Choroid plexus epithelial cell (primary cell): ENCODE measurements around the gene CALD1.

Source experiments
- DNase-seq: peaks from one replicate; pipeline ENCODE4 v3.0.0-alpha.2; 2010; ENCODE audit warnings: low read depth
- H3K4me3 ChIP-seq: 2 replicates; pipeline ENCODE4 v1.5.1; 2011; ENCODE audit warnings: low read depth, mild to moderate bottlenecking, control low read depth, low read length, moderate library complexity
- TF ChIP-seq, protein P1 (sequence below): conservative IDR thresholded peaks from 2 replicates; pipeline ENCODE4 v1.5.1; 2011; ENCODE audit warnings: low read depth, mild to moderate bottlenecking, control low read depth, inconsistent platforms, low read length, moderate library complexity

Gene CALD1

DNA sequence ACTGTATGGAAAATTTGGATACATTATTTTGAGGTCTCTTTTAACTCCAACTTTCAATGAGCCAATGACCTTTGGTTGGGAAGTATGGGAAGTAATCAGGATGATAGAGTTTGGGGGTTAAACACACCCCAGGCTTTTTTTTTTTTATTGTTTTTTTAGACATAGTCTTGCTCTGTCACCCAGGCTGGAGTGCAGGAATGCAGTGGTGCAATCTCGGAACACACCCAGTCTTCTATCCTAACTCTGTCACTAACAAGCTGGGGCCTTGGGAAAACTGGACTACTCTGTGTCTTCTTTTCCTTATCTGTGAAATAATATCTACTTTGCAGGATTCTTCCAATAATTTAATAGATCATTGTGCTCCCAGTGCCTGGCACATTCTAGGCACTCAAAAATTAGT, 169.3 kb downstream of the CALD1 start:
- TF ChIP-seq, protein P1, sequence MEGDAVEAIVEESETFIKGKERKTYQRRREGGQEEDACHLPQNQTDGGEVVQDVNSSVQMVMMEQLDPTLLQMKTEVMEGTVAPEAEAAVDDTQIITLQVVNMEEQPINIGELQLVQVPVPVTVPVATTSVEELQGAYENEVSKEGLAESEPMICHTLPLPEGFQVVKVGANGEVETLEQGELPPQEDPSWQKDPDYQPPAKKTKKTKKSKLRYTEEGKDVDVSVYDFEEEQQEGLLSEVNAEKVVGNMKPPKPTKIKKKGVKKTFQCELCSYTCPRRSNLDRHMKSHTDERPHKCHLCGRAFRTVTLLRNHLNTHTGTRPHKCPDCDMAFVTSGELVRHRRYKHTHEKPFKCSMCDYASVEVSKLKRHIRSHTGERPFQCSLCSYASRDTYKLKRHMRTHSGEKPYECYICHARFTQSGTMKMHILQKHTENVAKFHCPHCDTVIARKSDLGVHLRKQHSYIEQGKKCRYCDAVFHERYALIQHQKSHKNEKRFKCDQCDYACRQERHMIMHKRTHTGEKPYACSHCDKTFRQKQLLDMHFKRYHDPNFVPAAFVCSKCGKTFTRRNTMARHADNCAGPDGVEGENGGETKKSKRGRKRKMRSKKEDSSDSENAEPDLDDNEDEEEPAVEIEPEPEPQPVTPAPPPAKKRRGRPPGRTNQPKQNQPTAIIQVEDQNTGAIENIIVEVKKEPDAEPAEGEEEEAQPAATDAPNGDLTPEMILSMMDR, result no peak
- no peak overlapping the region for H3K4me3 ChIP-seq
- peak; percentile 62 for DNase-seq

- H3K4me3 ChIP-seq, result no peak overlapping the region
- peak; percentile 51 for DNase-seq
- TF ChIP-seq, protein P1, result no peak
Measured at GRCh38 chr7:134949171-134949570, 169.7 kb downstream of the CALD1 start.

DNA sequence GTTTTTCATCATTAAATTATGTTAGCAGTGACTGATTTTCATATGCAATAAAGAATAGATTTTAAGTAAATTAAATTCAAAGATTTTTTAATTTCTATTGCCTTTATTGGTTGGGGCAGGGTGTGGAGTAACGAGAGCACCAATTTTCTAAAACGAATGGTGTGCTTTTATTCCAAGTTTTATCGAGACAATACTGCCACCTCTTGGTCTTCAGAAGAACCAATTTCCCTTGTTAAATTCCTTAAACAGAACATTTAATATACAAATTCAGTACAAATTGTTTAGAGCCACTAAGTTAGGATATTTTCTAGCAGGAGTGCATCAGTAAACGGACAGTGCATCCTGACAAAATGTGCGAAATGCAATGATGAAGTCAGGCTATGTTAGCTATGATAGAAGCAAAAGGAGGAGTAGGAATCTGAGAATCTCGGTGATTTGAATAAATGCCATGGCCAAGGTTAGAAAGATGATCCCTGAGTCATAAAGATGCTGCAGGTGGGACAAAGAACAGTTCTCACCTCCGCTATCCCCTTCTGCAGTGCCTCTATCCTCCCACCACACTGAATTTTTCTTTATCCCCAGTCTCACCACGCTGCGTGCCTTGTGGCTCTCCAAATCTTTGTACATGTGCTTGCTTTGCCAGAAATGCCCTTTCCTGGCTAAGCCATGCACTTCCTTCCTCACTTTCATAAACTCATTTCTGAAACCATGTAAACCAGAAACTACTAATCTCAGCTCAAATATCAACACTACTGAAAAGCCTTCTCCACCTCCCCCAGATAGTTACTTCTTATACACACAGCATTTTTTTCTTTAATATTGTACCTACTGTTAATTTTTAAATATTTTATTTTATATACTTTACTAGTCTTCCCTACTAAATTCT, 175.0 kb downstream of the CALD1 start:
- DNase-seq, result peak; percentile 71
- TF ChIP-seq, protein P1, result peak; percentile 53
- H3K4me3 ChIP-seq, result no peak overlapping the region

DNA sequence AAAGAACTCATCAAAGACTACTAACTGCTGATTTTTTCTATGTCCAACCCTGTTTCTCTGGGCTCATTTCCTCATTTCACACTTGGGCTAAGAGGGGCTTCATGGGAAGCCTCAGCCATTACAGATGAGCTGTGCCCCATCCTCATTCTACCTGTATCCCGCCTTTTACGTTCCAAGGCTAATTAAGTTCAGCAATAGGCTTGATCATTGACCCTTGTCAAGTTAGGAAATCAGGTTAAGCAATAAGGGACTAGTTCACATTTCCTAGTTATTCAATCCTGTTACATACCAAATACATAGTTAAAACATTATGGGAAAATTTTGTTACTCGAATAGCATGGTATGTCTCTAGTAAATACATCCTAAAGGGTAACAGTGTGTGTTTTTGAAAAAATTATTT, 177.6 kb downstream of the CALD1 start:
- H3K4me3 ChIP-seq, result no peak overlapping the region
- TF ChIP-seq, protein P1, result no peak
- DNase-seq, result no peak

DNA sequence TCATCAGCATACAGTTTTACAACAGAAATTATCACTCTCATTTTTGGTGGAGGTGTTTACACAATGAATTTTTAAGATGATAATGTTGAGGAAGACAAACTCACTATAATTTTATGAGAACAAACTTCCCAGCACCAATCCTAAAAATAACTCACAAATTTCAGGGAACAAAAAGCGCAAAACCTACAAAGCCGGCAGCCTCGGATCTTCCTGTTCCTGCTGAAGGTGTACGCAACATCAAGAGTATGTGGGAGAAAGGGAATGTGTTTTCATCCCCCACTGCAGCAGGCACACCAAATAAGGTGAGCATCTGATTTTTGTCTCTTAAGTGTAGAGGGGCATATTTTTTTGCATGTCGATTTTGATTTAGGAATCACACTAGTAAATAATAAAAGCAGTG, 180.4 kb downstream of the CALD1 start:
- no peak overlapping the region for H3K4me3 ChIP-seq
- TF ChIP-seq, protein P1, result no peak
- DNase-seq, result no peak

DNA sequence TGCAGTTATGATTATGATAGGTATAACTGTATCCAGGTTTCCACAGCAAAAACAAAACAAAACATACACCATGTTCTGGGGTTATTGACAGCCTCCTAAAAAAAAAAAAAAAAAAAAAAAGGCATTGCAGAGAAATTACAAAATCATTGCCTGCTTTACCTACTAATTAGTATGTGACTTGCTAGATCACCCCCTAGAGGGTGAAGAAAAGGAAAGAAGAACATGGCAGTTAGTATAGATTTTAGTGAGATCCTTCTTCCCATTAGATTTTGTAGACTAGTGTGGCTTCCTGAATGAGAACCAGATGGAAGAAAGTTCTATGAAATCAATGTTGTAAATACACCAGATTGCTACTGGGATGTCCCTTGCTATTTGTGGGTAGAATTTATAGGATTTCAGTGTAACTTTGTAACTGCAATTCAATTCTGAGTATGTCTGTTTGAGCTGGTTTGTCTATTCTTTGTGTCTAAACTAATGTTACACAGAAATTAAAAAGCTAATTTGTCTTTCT, 182.9 kb downstream of the CALD1 start:
- TF ChIP-seq, protein P1, result peak; percentile 24
- no peak overlapping the region for H3K4me3 ChIP-seq
- DNase-seq, result no peak

- TF ChIP-seq, protein P1, result no peak
- no peak for DNase-seq
- no peak overlapping the region for H3K4me3 ChIP-seq
Measured at GRCh38 chr7:134963036-134963435, 183.6 kb downstream of the CALD1 start.
